ENCODE measurements around the gene ZNF260.
A peak's percentile ranks its signal among the peaks of the same experiment; 100 is the strongest.
"Not testable (repeated sequence)": the region's sequence is repeated elsewhere in the genome, so short reads cannot be mapped to it uniquely, and the experiment has no call there.

ZNF260 gene

DNA sequence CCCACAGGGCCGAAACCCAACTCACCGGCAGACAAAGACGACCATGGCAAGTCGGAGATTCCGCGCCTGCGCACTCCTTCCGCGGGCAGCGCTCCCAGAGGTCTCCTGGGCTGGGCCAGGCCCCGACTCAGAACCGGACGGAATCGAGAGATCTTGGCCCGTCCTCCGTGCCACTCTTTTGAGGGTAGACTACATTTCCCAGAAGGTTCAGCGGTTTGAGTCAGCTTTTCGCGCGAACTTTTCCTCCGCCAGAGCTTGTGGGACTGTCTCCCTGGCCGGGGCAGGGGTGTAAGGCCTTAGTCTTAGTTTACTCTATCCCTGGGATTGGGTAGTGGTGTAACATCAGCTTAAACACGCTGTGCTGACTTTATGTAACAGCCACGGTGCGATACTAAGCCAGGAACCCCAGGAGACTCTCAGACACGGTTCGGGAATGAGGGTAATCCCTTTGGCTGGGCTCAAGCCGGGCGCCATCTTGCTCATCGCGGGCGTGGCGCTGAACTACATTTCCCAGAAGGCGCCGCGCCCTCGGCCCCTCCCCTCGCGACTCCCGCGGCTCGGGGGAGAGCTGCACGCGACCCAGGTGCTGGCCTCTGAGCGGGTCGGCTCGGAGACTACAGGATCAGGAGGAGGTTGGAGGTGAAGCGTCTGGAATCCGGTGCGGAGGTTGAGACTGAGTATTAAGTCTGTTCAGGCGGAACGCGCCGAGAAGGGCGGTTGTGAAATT, at the start of gene ZNF260:
ZNF260 (minus strand) TSS at position 78 of the 727 bp plus-strand sequence. CDS start 13,033 bp downstream, outside the sequence.
- peak; percentile 92 for DNase-seq (ENCODE audit: low read depth)

DNA sequence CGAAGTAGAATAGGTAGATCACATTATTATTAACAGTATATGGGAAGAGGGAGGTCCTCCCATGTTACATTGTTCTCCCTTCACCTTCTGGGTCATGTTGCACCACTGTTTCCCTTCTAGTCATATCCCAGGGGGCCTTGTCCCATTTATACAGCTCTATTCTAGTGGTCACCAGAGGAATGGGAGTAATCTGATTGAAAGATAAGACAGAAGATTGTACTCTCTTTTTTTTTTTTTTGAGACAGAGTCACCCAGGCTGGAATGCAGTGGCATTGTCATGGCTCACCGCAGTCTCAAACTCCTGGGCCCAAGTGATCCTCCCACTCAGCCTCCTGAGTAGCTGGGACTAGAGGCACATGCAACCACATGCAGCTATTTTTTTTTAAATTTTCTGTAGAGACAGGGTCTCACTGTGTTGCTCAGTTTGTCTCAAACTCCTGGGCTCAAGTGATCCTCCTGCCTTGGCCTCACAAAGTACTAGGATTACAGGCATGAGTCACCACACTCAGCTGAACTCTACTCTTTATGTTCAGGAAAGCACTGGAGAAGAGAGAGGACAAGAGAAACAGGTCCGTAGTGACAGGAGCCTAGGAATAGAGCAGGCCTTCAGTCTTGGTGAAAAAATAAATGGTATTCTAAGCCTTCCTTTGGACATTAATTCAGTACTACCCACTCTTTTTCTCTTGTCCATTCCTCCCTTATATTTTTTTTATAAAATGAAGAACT, 49.4 kb upstream of the ZNF260 start:
- no peak for DNase-seq (ENCODE audit: low read depth)

DNA sequence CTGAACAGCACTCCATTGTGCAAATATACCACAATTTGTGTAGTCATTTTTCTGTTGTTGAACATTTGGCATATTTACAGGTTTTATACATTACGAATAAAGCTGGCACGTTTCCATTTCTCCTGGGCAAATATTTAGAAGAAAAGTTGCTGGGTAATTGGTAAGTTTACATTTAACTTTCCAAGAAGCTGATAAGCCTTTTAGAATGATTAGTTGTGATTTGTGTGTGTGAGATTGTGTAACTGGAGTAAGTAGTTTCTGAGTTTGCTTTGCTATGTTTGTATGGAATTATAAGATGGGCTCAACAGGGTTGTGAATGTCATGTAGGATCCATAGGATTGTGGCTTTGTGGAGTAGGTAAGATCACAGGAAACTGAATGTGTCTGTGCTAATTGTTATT, 46.7 kb upstream of the ZNF260 start:
- no peak for DNase-seq (ENCODE audit: low read depth)

DNA sequence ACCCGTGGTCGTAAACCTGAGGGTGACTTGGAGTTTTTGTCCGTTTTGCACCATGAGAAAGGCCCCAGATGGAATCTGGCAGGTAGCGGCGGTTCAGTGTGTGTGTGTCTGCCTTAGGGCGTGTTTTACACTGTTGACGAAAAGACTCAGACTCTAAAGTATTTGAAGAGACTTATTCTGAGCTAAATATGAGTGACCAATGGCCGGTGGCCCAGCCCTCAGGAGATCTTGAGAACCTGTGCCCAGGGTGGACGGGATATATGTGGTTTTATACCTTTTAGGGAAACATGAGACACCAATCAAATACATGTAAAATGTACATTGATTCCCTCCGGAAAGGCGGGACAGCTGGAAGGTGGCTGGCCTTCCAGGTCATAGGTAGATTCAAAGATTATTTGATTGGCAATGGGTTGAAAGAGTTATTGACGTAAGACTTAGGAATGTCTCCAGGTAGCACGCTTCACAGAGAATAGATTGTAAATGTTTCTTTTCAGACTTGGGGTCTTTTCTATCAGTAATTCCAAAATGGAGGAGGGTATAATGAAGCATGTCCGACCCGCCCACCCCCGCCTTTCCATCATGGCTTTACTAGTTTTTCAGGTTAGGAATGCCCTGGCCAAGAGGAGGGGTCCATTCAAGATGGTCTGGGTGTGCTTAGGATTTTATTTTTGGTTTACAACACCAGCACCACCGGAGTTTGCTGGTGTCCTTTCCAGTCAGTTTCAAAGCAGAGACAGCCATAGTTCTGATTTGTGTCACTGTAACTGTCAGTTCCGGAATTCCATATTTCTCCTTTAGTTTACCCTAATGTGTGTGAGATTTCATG, 46.0 kb upstream of the ZNF260 start:
- peak; percentile 25 for DNase-seq (ENCODE audit: low read depth)

- peak; percentile 67 for DNase-seq (ENCODE audit: low read depth)
Measured at GRCh38 chr19:36573020-36573894, 45.2 kb upstream of the ZNF260 start, which contains the start of gene ZNF529. TSS of gene ZNF529 (minus strand) at chr19:36573292. CDS start at chr19:36572346, 946 bp downstream.

DNA sequence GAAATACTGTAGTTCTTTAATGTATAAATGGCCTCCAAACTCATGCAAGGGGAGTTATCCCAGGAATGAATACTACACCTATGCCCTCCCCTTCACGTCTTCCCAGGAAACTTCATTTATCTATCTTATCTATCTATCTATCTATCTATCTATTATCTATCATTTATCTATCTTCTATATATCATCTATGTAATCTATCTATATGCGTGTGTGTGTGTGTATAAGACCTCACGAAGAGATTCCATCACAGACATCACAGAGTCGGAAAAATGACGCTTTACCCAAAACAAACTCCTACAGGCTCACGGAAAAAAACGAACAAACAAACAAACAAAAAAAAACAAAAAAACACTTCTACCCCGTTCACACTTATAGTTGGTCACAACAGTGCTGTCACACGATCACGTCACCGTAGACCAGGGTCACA, 44.5 kb upstream of the ZNF260 start:
- no peak for DNase-seq (ENCODE audit: low read depth)

DNA sequence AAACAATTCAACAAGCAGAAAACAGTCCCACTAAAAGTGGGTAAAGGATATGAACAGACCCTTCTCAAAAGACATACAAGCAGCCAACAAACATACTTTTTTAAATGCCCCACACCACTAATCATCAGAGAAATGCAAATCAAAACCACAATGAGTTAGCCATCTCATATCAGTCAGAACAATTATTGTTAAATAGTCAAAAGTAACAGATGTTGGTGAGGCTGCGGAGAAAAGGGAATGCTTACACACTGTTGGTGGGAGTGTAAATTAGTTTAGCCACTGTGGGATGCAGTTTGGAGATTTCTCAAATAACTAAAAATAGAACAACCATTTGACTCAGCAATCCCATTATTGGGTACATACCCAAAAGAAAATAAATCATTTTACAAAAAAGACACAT, 36.3 kb upstream of the ZNF260 start:
- DNase-seq (ENCODE audit: low read depth) = no peak

- no peak for DNase-seq (ENCODE audit: low read depth)
Measured at GRCh38 chr19:36547001-36547732, 19.1 kb upstream of the ZNF260 start.

DNA sequence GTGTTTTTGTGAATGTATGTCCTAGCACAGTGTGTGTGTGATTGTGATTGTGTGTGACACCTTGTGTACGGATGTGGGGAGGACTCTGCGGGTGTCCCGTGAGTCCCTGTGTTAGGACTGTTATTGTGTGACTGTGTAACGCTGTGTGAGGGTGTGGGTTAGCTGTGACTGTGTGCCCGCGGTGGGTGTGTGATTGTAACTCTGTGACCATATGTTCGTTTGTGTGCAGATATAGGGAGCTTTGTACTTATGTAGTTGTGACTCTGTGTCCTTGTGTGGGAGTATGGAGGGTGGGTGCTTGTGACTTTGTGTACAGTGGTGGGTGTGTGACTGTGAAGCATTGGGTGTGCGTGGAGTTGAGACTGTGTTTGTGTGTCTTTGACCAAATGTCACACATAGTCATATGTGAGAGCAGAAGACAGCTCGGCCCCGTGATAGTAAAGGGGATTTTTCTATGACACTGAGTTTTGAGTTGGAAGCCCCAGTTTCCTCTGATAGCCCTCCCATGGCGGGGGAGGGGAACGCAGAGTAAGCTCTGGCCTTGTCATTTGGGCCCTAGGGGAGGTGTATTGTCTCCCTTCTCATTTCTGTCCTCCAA, 949 bp upstream of the ZNF260 start:
- DNase-seq (ENCODE audit: low read depth) = peak; percentile 3

DNA sequence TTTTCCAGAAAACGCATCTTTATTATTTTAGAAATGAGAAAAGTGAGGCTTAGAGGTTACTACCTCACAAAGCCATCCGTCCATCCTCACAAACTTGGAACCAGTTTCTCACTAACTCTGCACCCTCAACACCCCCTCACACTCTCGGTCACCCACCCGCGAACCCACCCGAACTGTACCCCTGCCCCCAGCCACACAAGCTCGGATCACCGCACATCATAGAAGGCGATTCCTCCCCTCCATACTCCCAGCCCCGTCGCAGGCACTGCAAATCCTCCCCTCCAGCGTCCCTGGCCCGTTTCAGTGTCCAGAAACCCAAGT, 238 bp downstream of the ZNF260 start:
- DNase-seq (ENCODE audit: low read depth) = no peak

DNA sequence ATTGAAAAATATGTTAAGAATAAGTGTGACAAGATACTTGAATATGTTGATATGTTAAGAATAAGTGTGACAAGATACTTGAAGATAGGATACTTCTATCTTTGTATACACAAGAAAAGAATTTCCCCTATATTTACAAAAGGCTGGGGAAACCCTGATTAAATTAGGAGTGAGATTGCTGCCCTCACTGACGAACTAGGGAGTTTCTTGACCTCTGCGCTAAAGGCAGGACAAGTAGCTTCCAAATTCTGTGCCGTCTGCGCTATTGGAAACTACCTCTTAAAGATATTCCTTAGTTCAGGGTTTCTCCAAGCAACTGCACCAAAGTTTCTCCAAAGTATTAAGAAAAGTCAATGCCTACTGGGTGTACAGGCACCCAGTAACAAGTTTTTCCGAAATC, 730 bp downstream of the ZNF260 start:
- DNase-seq (ENCODE audit: low read depth) = no peak

GRCh38 chr19:36526581-36526980, 1.5 kb downstream of the ZNF260 start:
- no peak for DNase-seq (ENCODE audit: low read depth)

- no peak for DNase-seq (ENCODE audit: low read depth)
Measured at GRCh38 chr19:36524617-36525016, 3.5 kb downstream of the ZNF260 start.

- DNase-seq (ENCODE audit: low read depth) = no peak
Measured at GRCh38 chr19:36514012-36514612, 14.0 kb downstream of the ZNF260 start.

GRCh38 chr19:36508325-36508724, 19.7 kb downstream of the ZNF260 start:
- DNase-seq (ENCODE audit: low read depth) = no peak

DNA sequence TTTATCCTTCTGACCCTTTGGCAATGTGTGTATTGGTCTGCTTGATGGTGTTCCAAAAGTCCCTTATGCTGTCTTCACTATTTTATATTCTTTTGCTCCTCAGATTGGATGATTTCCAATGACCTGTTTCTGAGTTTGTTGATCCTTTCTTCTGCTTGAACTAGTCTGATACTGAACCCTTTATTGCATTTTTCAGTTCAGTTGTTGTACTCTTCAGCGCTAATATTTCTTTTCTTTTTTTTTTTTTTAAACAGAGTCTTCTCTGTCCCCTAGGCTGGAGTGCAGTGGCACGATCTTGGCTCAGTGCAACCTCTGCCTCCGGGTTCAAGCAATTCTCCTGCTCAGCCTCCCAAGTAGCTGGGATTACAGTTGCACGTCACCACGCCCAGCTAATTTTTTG, 26.1 kb downstream of the ZNF260 start:
- DNase-seq (ENCODE audit: low read depth) = no peak

DNA sequence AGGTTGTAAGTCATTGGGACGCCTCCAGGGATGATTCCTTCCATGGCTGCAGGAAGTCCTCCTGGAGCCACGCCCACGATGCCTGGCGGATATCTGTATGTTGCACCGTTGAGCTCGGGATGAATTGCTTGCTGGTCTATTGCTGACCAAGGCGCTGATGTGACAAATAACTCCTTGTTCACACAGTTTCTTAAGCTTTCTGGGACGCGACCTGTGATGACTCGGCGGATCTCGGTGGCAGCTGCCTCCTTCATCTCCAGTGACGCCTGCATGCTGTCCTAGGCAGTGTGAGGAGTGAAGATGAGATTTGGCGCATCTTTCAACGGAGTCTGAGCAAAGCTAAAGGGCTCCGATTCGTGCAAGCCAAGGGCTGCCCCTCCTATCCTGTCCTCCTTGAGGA, 31.1 kb downstream of the ZNF260 start:
- DNase-seq (ENCODE audit: low read depth) = no peak

DNA sequence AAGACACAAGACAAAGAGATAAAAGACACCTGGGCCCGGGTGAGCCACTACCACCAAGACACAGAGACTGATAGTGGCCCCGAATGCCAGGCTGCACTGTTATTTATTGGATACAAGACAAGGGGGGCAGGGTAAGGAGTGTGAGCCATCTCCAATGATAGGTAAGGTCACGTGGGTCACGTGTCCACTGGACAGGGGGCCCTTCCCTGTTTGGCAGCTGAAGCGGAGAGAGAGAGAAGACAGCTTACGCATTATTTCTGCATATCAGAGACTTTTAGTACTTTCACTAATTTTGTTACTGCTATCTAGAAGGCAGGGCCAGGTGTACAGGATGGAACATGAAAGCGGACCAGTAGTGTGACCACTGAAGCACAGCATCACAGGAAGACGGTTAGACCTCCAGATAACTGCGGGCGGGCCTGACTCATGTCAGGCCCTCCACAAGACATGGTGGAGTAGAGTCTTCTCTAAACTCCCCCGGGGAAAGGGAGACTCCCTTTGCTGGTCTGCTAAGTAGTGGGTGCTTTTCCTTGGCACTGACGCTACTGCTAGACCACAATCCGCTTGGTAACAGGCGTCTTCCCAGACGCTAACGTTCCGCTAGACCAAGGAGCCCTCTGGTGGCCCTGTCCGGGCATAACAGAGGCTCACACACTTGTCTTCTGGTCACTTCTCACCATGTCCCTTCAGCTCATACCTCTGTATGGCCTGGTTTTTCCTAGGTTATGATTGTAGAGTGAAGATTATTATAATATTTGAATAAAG, 35.2 kb downstream of the ZNF260 start:
- not testable (repeated sequence) for DNase-seq (ENCODE audit: low read depth)

DNA sequence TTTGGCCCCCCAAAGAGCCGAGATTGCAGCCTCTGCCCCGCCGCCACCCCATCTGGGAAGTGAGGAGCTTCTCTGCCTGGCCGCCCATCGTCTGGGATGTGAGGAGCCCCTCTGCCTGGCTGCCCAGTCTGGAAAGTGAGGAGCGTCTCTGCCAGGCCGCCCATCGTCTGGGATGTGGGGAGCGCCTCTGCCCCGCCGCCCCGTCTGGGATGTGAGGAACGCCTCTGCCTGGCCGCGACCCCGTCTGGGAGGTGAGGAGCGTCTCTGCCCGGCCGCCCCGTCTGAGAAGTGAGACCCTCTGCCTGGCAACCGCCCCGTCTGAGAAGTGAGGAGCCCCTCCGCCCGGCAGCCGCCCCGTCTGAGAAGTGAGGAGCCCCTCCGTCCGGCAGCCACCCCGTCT, 37.2 kb downstream of the ZNF260 start:
- not testable (repeated sequence) for DNase-seq (ENCODE audit: low read depth)

All from GM04503 (cell line).